ENCODE data around the gene FGD1. TPM values are rescaled to one million over a fixed set of nuclear protein-coding genes. Genes with fewer than 3 reads are reported as not detected.

FGD1 gene
- total RNA-seq, 3 donors from 2014 or later: 2.0 to 8.1 (median 3.5) TPM

GRCh38 chrX:54439960-54440871 lies 55.8 kb downstream of the FGD1 start, which contains the start of gene TSR2:
Gene TSR2, plus strand, starts transcription at chrX:54440404. Its CDS starts 18 bp downstream, at chrX:54440422.
- peak within 1 kb of the TSS; percentile 55 for H3K4me3 ChIP-seq
- TF ChIP-seq CTCF (IDR thresholded peaks at IDR 0.05): no peak
- H3K36me3 ChIP-seq (ENCODE audit: low read depth): no peaks in the 10 kb centered on the region
- peaks cover 4% of the 10 kb centered on the region for H3K4me1 ChIP-seq (ENCODE audit: low read depth)
- intact Hi-C loops (cut with DNase I, micrococcal nuclease): no loop called here
- ATAC-seq (peak; percentile 99), DNase-seq (peak; percentile 82 to 85 (median 83))
- H3K9me3 ChIP-seq: no peaks in the 10 kb centered on the region

- DNase-seq (no peak), ATAC-seq (no peak)
- TF ChIP-seq CTCF (IDR thresholded peaks at IDR 0.05): no peak
- Histone ChIP-seq H3K4me3 (no peak overlapping the region), H3K9me3 (no peaks in the 10 kb centered on the region), H3K36me3 (ENCODE audit: low read depth) (no peaks in the 10 kb centered on the region), H3K4me1 (ENCODE audit: low read depth) (no peaks in the 10 kb centered on the region)
- intact Hi-C loops (cut with DNase I, micrococcal nuclease): no loop called here
These were observed 60.9 kb downstream of the FGD1 start for GRCh38 chrX:54435121-54435520.

GRCh38 chrX:54430519-54430918 lies 65.5 kb downstream of the FGD1 start:
- no peaks in the 10 kb centered on the region for H3K36me3 ChIP-seq (ENCODE audit: low read depth)
- no peak for ATAC-seq
- H3K9me3 ChIP-seq: no peaks in the 10 kb centered on the region
- no peaks in the 10 kb centered on the region for H3K4me1 ChIP-seq (ENCODE audit: low read depth)
- no peak for DNase-seq
- intact Hi-C loops (cut with DNase I, micrococcal nuclease): no loop called here
- no peak overlapping the region for H3K4me3 ChIP-seq
- TF ChIP-seq CTCF (IDR thresholded peaks at IDR 0.05): no peak

GRCh38 chrX:54427837-54428424 lies 68.1 kb downstream of the FGD1 start:
- no peak overlapping the region for H3K4me3 ChIP-seq
- no peak for TF ChIP-seq CTCF (IDR thresholded peaks at IDR 0.05)
- ATAC-seq (no peak), DNase-seq (no peak)
- intact Hi-C loops (cut with DNase I, micrococcal nuclease): no loop called here
- H3K36me3 ChIP-seq (ENCODE audit: low read depth): no peaks in the 10 kb centered on the region
- no peaks in the 10 kb centered on the region for H3K9me3 ChIP-seq
- H3K4me1 ChIP-seq (ENCODE audit: low read depth): no peaks in the 10 kb centered on the region

- Histone ChIP-seq H3K4me1 (ENCODE audit: low read depth) (no peaks in the 10 kb centered on the region), H3K4me3 (no peak overlapping the region), H3K9me3 (no peaks in the 10 kb centered on the region), H3K36me3 (ENCODE audit: low read depth) (no peaks in the 10 kb centered on the region)
- no peak for TF ChIP-seq CTCF (IDR thresholded peaks at IDR 0.05)
- ATAC-seq (no peak), DNase-seq (peak in 1 of 3 donors; percentile 2)
- intact Hi-C loops (cut with DNase I, micrococcal nuclease): no loop called here
These were observed 72.7 kb downstream of the FGD1 start for GRCh38 chrX:54423161-54423888.
